ENCODE measurements around the gene FMOD.

Gene FMOD

DNA sequence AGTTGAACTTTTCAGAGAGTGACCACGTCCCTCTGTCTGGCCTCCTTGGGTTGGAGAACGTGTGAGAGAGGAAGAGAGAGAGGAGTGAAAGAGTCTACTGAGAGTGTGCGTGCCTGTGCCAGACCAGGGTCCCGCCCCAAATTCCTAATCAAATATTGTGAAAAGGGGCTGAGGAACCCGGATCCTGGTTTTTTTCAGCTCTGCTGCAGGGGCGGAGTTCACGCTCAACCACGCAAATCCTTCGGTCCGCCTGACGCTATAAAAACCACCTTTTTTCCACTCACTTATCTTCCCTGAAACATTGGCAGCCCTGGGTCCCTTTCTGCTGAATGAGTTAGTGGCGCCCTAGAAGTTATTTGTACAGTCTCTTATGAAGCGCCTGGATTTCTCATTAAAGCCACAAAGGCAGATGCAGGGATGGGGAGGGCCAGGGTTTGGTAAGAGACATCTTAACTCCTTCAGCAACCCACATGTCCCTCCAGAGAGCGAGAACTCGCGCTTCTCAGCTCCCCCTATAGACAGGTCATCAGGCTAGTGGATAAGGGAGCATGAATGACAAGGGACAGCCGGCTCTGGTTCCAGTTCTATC, at the start of gene FMOD:
FMOD (minus strand) TSS at position 86 of the 589 bp plus-strand sequence. CDS start 2,852 bp downstream, outside the sequence.
- peak; percentile 18 for DNase-seq

DNA sequence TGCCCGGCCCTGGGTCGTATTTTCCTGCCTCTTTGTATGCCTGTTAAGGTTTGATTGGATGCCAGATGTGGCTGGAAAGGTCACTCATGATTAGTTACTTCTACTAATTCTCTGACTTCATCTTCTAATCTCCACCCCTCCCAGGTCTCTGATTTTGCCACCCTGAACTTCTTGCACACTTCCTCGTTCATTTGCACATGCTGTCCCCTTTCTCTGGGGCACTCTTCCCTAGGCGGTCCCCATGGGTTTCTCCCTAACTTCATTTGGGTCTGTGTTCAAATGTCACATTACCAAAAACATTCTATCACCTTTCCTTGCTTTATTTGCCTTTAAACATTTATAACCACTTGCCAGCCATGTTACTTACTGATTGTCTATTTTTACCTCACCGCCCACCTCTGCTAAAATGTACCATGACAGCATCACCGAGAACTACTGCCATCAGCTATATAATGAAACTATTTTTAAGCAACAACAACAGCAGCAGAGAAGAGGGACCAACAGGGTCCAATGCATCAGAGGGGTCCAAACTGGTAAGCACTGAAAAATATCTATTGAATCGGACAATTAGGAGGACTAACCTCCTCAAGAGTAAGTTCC, 45.8 kb upstream of the FMOD start:
- DNase-seq, result no peak

DNA sequence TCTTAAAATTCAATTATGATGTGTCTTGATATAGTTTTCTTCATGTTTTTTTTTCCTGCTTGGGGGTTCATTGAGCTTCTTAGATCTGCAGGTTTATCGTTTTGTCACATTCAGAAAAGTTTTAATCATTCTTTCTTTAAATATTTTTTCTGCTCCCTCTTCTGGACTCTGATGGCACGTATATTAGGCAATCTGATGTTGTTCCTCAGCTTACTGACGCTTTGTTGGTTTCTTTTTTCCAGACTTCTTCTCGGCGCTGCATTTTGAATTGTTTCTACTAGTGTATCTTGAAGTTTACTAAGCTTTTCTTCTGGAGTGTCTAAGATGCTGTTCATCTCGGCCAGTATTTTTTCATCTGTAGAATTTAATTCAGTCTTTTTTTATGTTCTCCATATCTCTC, 44.8 kb upstream of the FMOD start:
- DNase-seq, result no peak

DNA sequence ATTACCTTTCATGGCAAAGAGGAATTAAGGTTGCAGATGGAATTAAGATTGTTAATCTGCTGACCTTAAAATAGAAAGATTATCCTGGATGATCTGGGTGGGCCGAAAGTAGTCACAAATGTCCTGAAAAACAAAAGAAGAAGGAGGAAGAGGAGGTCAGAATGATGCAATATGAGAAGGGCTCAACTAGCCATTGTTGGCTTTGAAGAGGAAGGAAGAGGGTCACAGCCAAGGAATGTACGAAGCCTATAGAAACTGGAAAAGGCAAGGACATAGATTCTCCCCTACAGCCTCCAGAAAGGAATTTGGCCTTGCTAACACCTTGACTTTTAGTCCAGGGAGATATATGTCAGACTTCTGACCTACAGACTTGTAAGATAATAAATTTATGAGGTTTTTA, 39.4 kb upstream of the FMOD start:
- no peak for DNase-seq

DNA sequence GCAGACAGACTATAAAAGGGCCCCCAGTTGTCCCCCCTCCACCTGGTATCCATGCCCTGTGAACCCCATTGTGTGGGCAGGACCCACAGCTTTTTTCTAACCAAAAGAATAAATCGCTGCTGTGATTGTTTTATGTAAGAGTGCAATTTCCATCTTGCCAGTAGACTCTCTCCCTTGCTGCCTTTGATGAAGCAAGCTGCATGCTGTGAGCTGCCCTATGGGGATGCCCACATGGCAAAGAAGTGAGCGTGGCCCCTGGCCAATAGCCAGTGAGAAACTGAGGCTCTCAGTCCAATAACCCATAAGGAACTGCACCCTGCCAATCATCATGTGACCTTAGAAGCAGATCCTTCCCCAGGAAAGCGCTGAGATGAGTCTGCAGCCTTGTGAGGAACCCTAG, 37.8 kb upstream of the FMOD start:
- DNase-seq, result no peak

DNA sequence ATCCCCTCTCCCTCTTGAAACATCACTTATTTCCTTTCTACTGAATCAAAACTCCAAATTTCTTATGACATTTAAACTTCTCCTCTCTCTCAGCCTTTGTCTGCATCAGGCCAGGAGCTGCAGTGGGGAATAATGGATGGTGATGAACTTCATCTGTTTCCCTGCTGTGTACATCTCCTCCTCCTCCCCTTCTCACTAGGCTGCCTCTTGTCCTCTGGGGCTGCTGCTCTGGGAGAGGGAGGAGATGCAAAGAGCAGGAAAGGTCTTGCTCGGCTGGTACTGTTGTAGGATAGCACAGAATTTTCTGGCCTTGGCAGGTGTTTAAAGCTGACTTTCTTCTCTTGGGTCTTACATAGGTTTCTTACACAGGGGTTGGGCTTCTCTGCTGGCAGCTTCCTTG, 31.1 kb upstream of the FMOD start:
- DNase-seq, result no peak

DNA sequence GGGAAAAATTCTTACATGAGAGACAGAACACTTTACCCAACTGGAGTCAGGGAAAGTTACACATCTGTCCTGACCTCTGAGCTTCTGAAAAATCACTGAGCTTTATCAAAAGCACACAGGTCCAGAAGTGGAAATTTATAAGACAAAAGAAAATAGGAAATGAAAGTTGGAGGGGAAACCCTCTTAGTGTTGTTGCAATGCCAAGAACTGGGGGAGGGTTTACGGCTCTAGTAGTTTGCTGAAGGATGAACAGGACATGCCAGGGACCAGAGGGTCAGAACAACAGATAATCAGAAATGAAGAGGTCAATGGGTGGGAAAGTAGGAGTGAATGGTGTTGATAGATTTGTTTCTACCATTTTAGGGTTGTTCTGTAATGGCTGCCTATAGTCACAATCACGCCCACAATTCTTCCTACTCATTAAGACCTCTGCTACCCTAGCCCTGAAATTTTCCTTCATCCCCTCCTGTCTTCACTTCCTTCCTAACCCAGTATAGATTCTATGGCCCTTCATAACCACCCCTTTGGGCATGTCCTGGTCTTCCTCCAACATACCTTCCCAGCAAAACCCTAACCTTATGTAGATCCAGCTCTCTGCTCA, 30.3 kb upstream of the FMOD start:
- no peak for DNase-seq

DNA sequence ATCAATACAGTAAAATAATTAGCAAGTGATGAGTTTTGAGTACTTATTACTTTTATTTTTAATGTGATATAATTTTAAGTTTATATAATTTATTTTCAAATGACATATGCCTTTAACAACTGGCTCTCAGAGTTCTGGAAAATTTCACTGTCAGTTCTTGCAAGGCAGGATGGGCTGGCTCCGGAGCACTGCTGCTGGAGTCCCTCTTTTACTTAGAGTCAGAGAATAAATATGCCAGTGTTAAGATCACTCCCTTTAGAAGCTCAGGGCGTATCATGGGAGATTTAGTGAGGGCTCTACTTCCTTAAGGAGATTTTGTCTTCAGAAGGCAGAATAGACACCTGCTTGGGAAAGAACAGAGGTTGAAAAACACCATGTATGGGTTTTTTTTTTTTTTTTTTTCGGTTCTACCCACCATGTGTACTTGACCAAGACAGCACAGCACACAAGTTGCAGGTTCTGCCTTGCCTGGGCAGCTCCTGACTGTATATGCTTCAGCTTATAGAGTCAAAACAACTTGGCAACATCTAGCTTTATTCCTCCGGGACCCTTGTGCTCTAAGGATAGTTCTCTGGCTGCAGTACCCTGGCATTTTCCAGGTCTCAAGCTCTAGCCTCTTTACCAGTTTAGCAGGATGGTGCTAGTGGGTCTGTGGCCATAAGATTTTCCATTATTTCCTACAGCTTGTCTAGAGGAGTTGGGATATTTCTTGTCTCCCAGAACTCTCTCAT, 29.7 kb upstream of the FMOD start:
- no peak for DNase-seq

DNA sequence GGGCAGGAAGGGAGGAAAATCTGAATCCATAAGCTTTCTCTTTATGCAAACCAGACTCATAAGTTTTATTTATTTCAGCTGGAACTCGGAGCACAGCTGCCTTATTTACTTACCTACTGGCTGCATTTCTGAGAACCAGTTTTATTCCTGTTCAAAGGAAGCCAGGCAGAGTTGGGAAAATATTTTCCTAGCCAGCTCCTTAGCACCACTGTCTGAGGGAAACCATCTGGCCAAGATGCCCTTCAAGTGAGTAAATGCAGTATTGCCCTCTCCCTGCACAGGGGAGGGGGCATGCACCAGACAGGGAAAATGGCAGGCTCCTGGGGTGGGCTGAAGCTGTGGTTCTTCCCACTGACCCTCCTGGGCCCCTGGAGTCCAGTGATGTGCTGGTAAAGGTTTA, 28.9 kb upstream of the FMOD start:
- no peak for DNase-seq

DNA sequence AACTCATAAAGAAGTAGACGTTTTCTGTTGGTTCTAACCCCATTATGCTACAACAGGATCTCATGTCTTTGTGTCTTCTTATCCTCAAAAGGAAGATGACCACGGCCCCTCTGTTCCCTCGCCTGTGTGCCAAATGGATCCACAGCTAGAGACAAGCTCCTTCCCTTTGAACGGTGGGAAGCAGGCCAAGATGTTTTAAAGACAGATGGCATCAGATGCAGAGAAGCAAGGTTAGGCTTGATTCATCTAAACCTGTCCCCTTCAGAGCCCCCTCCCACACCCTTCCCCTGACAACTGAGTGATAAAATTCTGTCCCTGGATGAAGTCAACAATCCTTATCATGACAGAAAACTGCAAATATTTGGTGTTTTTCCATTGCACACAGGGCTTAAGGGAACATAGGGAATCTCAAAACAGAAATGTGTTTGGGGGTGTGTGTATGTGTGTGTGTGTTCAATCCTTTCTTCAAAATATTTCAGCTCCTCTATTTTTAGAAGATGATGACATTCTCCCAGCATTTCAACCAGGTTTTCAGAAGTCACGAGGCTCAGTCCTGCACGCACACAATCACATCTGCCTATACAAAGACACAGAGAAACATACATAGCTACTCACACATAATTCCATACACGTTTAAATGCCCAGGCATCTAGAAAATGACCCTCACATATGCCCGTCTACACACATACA, 27.8 kb upstream of the FMOD start:
- no peak for DNase-seq

DNA sequence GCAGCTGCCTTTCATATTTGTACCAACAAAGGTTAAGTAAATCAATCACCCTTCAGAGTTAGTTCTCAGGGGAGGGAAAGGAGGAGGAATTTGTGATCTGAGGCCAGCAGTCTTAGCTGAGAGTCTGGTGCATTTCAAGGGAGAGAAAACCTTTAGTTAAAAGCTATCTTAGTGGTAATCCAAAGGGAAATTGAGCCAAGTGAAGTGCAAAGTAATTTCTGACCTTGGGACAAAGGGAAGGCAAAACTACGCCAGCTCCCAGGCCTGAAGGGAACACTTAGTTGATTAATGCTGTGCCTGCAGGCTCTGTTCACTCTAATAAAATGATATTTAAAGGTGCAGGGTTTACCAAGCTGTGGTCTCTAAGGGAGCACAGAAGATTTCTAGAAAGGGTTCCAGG, 23.1 kb upstream of the FMOD start:
- DNase-seq, result no peak

DNA sequence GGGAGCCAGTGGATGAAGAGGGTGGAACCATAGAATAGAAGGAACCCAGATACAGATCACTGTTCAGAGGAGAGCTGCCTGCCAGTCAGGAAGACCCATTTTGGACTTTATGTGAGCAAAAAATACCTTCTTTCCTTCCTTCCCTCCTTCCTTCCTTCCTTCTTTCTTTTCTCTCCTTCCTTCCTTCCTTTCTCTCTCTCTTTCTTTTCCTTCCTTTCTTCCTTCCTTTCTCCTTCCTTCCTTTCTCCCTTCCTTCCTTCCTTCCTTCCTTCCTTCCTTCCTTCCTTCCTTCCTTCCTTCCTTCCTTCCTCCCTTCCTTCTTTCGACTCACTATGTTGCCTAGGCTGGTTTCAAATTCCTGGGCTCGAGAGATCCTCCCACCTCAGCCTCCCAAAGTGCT, 22.1 kb upstream of the FMOD start:
- no peak for DNase-seq

DNA sequence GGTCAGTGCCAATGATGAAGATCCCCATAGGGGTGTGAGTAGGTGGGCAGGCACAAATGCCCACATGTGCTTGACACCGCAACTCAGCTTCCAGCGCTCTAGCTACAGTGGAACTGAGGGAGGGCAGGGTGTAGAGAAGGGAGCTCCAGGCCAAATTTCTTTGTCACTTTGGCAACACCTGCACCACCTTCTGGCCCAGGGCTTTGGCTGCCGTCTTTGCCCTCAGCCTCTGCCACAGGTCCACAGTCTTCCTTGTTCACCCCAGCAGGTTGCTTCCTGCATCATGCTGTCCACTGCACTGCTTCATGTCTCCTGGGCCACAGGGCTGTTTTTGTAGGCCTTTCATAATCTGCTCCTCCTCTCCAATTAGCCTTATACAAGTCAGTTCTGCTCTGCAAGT, 20.4 kb upstream of the FMOD start:
- DNase-seq, result no peak

DNA sequence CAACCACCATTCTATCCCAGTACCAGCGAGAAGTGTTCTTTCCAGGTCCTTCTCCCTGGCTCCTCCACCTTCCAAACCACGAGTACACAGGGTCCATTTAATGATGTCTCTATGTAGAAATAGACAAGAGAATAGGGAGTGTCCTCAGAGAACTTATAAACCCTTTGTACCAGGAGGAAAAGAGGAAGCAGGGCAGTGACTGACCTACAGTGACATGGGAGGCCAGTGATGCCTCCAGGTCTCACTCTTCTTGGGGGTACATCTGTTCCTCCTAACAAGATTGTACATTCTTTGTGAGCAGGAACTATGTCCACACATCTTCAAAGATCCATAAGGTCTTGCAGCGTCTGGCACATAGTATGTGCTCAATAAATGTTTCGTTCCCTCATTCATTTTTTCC, 18.7 kb upstream of the FMOD start:
- DNase-seq, result no peak

DNA sequence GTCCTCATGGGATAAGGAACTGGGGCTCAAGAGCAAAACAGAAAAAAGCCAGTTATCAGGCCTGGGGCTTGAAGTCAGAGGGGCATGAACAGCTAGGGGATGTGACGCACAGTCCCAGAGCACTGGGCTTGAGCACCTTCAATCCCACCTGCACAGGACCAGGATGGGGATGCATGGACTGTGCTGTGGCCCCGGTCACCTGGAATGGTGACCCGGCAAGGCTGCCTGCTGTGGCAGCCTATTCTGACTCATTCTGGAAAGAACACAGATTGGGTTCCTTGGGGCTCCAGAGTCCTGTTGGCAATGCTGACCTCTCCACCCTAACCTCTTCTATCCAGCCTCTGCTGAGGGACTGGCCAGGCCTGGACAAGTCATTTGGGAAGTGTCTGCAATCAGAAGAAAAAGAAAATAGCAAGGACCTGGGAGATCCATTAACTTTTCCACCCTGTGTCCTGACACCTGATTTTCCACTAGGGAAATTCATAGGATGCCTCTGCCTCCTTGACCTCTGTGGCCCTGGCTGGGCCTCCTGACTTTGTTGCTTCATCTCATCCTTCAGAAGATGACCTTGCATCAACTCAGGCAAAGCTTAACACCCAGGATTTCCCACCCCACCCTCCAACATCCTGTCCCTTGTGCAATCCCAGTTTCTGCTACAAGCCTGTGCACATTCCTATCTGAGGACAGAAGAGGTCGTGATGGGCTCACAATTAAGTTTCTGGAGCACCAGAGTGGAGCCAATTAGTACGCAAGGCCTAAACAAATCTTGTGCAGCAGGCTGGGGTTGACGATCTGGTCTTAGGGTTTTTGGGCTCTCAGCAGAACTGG, 17.9 kb upstream of the FMOD start:
- no peak for DNase-seq

DNA sequence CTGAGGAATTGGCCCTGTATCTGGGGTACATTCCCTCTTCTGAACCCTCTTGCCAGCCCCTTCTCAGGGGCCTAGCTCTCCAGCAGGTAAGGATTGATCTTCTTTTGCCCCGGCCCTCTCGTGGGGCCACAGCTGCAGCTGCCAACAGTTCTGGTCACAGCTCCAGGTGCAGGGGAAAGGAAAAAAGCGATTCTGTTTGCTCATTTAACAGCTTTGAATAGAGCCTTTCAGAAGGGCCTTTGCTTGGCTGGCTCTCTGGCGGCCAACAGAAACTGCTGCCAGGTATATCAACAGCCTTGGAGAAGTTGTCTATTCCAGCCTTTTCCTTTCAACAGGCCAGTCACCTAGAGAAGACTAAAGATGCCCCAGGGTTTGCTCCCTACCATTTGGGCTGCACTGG, 16.1 kb upstream of the FMOD start:
- DNase-seq, result peak; percentile 66

DNA sequence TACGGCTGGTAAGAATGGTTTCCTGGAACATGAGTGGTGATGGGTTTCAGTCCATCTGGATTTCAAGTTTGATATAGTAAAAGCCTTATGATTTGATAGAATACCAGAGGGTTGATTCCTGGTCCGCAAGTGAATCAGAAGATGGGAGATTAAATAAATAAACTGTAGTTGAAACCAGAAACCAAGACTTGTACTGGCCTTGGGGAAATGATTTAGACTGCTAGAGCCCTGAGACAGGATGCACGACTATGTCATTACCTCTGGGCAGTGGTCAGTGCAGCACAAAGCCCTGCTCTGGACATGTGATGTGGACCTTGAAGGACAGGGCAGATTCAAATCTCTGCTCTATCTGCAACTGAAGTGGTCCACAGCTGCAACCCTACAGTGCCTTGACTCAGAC, 15.6 kb upstream of the FMOD start:
- no peak for DNase-seq

DNA sequence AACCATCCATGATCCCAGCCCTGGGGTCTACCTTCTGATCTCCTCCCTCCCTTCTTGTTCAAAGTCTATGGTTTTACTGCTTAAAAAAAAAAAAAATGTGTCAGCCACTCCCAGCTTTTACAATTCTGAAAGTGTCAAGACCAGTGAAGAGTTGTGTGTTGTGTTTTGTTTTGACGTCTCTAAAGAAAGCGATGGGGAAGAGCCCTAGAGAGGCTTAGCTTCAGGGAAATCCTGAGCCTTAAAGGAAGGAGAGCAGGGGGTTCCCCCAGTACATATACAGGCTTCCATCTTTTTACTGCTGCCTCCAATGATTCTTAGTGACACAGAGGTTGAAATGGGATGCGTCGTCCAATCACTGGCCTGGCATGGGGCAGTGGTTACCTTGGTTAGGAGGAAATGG, 13.9 kb upstream of the FMOD start:
- DNase-seq, result no peak

DNA sequence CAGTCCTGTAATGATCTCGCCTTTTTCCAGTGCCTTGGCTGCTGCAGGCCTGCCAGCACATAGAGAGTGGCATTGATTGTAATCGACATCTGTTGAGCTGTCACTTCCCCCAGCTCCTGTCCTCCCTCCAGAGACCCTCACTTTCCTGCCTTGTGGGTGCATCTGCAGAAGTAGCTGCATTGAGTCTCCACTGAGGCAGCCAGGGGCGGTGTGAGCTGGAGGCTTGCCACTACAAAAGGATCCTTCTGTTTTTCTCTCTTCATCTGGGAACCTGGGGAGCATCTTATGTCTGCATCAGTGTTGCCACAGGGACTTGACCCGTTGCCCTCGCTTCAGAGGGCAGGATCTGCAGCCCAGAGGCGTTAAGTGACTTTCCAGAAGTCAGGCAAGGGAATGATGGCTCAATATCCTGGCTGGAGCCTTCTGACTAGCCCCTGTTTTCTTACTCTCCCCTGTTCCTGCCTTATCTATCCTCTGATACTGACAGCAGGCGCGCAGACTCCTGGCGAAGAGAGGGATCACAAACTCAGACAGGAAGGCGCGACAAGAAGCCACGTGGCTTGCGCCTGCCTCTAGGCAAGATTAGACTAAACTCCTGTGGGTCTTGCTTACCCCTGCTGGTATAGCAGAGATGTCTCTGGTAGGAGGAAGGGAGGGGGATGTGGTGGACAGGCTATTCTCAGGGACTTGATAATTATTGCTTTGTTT, 13.3 kb upstream of the FMOD start:
- no peak for DNase-seq

DNA sequence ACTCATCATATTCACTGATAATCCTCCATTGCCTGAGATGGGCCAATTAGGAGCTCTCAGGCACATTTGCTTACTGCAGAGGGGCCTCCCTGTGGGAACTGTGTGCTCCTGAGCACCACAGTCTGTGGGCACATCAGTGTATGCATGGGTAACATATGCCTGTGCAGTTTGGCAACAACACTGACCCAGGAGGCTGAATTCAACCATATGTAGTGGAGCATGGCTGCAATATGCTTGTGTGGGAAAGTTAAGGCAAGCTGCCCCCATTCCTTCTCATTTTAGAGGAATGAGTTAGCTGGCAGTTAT, 11.8 kb upstream of the FMOD start:
- no peak for DNase-seq

DNA sequence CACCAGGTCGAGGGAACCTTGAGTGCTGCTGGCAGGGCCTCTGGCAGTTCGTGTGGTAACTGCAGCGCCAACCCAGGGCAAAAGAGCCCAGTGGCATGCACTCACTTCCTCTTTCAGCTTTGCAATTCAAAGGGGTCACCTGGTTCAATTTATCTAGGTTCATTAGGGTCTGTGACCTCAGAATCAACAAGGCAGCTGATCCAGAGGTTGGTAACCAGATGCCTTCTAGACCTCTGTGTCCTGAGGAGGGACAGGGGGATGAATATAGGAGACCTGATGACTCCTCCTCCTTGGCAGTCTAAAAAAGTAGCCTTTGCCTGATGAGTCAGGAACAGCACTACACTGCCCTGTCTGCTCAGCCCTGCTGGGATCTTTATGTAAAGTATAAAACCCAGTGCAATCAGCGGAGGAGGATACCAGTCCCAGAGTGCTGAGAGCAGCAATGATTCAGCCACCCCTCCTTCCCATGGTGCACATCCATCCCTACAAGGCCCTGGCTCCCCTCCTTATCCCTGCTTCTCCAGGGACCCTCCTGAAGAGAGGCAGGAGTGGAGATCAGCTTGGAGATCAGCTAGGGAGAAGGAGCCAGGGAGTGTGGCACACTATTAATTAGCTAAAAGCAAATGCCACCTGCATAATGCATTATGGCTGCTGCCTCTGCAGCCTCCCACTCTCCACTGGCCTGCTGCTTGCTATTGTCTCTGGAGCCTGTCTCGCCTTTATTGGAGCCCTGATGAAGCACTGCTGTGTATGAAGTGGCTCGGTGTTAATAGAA, 11.2 kb upstream of the FMOD start:
- no peak for DNase-seq
